ENCODE measurements around the gene EPHA3. TPM values are rescaled to one million over a fixed set of nuclear protein-coding genes. Genes with fewer than 3 reads are reported as not detected.

EPHA3 gene
- total RNA-seq (not detected), polyA plus RNA-seq (not detected)

DNA sequence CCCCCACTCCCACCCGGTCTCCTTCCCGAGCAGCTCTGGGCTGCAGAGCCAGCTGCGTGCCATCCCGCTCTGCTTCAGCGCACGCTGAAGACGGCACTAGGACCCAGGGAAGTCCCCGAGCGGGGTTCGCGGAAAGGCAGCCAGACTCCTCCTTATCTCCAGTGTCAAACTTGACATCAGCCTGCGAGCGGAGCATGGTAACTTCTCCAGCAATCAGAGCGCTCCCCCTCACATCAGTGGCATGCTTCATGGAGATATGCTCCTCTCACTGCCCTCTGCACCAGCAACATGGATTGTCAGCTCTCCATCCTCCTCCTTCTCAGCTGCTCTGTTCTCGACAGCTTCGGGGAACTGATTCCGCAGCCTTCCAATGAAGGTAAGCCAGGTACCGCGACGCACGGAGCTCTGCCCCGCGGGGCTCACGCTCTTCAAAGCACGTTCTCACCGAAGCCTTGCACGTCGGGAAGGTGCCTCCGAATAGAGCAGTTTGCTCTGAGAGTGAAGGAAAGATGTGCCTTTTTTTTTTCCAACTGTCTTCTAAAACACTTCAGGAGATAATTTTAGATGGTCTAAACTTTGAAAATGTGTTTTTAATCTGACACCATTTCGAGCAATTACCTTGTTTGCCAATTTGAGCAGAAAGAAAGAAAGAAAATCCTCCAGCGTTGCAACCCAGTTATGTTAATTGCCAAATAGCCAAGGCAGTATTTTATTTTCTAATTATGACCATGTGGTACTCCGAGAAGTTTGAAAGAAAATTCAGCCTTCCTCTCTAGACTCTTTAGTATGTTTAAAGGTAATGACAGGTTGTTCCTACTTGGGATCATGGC is at the start of gene EPHA3:
Gene EPHA3, plus strand, starts transcription at position 161 of the 830 bp plus-strand sequence. Its CDS starts 128 bp downstream, at position 289.
- Mint-ChIP-seq H3K4me1 (peaks cover 0 to 11% (median 2%) of the 10 kb centered on the region in 4 donors), H3K9me3 (peaks cover 0 to 5% (median 0%) of the 10 kb centered on the region in 7 donors), H3K4me3 (peak within 1 kb of the TSS in 2 of 4 donors; percentile 39 to 58), H3K27me3 (no peaks in the 10 kb centered on the region), H3K27ac (no peak within 1 kb of the TSS), H3K36me3 (no peaks in the 10 kb centered on the region)
- Histone ChIP-seq H3K27me3 (ENCODE audit: control insufficient read depth, insufficient read depth, low read length) (no peaks in the 10 kb centered on the region), H3K27ac (ENCODE audit: insufficient read depth, low read length, poor library complexity, severe bottlenecking) (no peak within 1 kb of the TSS), H3K4me3 (ENCODE audit: low read depth, low read length) (peak within 1 kb of the TSS; percentile 17), H3K36me3 (ENCODE audit: control insufficient read depth, insufficient read depth, low read length) (no peaks in the 10 kb centered on the region), H3K9me3 (ENCODE audit: control insufficient read depth in 2 of 2, low read length in 2 of 2) (no peaks in the 10 kb centered on the region), H3K4me1 (ENCODE audit: control insufficient read depth, insufficient read depth, low read length, poor library complexity, severe bottlenecking) (no peaks in the 10 kb centered on the region)
- peak in 2 of 3 donors; percentile 10 to 21 for DNase-seq
- peak; percentile 39 to 52 for ATAC-seq (ENCODE audit: low read depth in 2 of 2)

DNA sequence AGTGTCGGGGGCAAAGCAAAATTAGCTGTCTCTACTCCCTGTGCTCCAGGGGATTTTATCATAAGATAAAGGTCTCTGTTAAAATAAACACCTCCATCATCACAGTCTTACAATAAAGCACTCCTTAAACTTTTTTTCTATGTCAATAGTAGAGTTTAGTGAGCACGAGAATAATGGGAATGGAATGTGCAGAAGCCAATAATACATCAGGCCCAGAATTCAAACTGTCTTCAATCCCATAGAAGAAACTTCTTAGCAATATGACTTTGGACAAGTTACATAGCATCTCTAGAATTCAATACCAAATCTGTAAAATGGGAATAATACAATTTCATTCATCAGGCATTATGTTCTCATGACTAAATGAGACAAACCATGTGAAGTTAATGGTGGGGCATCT is 49.0 kb upstream of the EPHA3 start:
- no peaks in the 10 kb centered on the region for H3K27me3 ChIP-seq (ENCODE audit: control insufficient read depth, insufficient read depth, low read length)
- ATAC-seq (ENCODE audit: low read depth in 2 of 2) = no peak
- H3K27ac Mint-ChIP-seq = no peak overlapping the region
- peaks cover 0 to 11% (median 3%) of the 10 kb centered on the region in 7 donors for H3K9me3 Mint-ChIP-seq
- no peak overlapping the region for H3K27ac ChIP-seq (ENCODE audit: insufficient read depth, low read length, poor library complexity, severe bottlenecking)
- H3K4me1 ChIP-seq (ENCODE audit: control insufficient read depth, insufficient read depth, low read length, poor library complexity, severe bottlenecking) = no peaks in the 10 kb centered on the region
- H3K27me3 Mint-ChIP-seq = no peaks in the 10 kb centered on the region
- no peaks in the 10 kb centered on the region for H3K9me3 ChIP-seq (ENCODE audit: control insufficient read depth in 2 of 2, low read length in 2 of 2)
- no peak for DNase-seq
- no peaks in the 10 kb centered on the region for H3K36me3 Mint-ChIP-seq
- no peak overlapping the region for H3K4me3 Mint-ChIP-seq
- no peaks in the 10 kb centered on the region for H3K4me1 Mint-ChIP-seq
- no peak overlapping the region for H3K4me3 ChIP-seq (ENCODE audit: low read depth, low read length)
- H3K36me3 ChIP-seq (ENCODE audit: control insufficient read depth, insufficient read depth, low read length) = no peaks in the 10 kb centered on the region

DNA sequence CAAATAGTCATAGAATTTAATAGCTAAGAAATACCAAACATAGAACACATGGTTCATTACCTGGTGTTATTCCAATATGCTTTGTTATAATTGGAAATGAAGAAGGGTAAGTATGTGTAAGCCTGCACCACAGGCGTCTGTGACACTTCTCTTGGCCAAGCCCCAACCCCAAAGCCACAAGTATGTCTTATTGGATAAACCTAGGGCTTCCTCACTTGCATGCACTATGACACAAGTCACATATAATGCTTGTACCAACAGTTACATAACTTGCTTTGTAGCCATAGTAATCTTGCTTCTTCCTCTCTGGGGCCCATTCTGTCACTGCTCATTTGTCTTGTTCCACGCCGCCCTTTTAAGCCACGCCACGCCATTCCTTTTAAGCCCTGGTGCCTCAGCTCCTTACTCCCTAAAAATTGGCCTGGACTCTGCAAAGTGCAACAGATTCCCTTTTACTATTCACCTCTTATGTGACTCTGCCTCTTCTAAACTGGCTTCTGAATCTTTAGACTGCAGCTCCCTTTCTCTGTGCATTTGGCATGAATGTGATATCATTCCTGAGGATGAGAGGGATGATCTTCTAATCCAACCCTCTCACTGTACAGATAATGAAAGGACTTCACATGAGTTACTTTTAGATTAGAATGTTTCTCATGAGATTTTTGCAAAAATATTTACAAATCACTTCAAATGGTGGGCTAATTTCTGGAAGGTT is 48.1 kb upstream of the EPHA3 start:
- Mint-ChIP-seq H3K4me1 (no peaks in the 10 kb centered on the region), H3K27ac (no peak overlapping the region), H3K36me3 (no peaks in the 10 kb centered on the region), H3K9me3 (peaks cover 0 to 8% (median 2%) of the 10 kb centered on the region in 7 donors), H3K27me3 (no peaks in the 10 kb centered on the region), H3K4me3 (no peak overlapping the region)
- peaks cover 0 to 1% of the 10 kb centered on the region in 2 experiments for H3K9me3 ChIP-seq (ENCODE audit: control insufficient read depth in 2 of 2, low read length in 2 of 2)
- no peaks in the 10 kb centered on the region for H3K36me3 ChIP-seq (ENCODE audit: control insufficient read depth, insufficient read depth, low read length)
- H3K4me1 ChIP-seq (ENCODE audit: control insufficient read depth, insufficient read depth, low read length, poor library complexity, severe bottlenecking) = no peaks in the 10 kb centered on the region
- no peak overlapping the region for H3K27ac ChIP-seq (ENCODE audit: insufficient read depth, low read length, poor library complexity, severe bottlenecking)
- ATAC-seq (ENCODE audit: low read depth in 2 of 2) (no peak), DNase-seq (no peak)
- H3K27me3 ChIP-seq (ENCODE audit: control insufficient read depth, insufficient read depth, low read length) = no peaks in the 10 kb centered on the region
- no peak overlapping the region for H3K4me3 ChIP-seq (ENCODE audit: low read depth, low read length)

DNA sequence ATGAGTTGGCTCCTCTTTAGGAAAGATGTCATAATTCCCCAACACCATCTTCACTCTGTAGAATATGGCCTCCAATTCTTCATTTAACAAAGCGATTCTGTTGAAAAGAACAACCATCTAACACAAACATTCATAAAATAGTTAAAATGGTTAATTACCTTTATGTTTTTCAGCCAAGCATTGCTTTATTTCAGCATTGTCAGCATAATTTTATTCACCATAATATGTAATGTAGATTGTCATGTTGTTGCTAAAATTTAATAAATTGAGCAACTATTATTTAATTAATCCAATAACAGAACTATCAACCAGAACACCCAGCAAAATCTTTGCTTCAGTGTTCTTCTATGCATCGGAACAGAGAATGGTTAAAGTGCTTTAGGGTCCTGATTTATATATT is 46.2 kb upstream of the EPHA3 start:
- ATAC-seq (ENCODE audit: low read depth in 2 of 2) = no peak
- H3K36me3 Mint-ChIP-seq = no peaks in the 10 kb centered on the region

DNA sequence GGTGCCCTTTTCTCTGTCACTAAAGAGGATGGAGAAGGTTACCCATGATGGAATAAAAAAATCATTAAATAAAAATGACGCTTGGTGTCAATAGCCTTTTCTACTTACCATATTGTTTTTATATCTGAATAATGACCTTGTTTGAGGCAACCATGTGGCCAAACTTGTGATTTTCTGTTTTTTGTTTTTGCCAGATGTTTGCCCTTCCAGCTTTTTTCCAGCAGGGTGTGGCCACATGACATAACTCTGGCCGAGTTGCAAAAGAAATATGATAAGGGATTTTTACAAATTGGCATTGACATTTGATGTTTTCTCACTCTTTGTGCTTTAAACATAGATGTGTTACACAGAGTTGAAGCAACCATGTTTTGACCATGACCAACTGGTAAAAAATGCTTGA is 39.7 kb upstream of the EPHA3 start:
- Mint-ChIP-seq H3K4me1 (no peaks in the 10 kb centered on the region), H3K27me3 (no peaks in the 10 kb centered on the region), H3K4me3 (no peak overlapping the region), H3K27ac (no peak overlapping the region), H3K9me3 (peaks cover 3 to 13% (median 5%) of the 10 kb centered on the region in 7 donors), H3K36me3 (no peaks in the 10 kb centered on the region)
- H3K27ac ChIP-seq (ENCODE audit: insufficient read depth, low read length, poor library complexity, severe bottlenecking) = no peak overlapping the region
- H3K9me3 ChIP-seq (ENCODE audit: control insufficient read depth in 2 of 2, low read length in 2 of 2) = peaks cover 0 to 1% of the 10 kb centered on the region in 2 experiments
- ATAC-seq (ENCODE audit: low read depth in 2 of 2) (no peak), DNase-seq (no peak)
- H3K27me3 ChIP-seq (ENCODE audit: control insufficient read depth, insufficient read depth, low read length) = no peaks in the 10 kb centered on the region
- no peaks in the 10 kb centered on the region for H3K4me1 ChIP-seq (ENCODE audit: control insufficient read depth, insufficient read depth, low read length, poor library complexity, severe bottlenecking)
- no peaks in the 10 kb centered on the region for H3K36me3 ChIP-seq (ENCODE audit: control insufficient read depth, insufficient read depth, low read length)
- H3K4me3 ChIP-seq (ENCODE audit: low read depth, low read length) = no peak overlapping the region

More for the DNA sequence above, 46.2 kb upstream of the EPHA3 start:
- Histone ChIP-seq H3K27ac (ENCODE audit: insufficient read depth, low read length, poor library complexity, severe bottlenecking) (no peak overlapping the region), H3K36me3 (ENCODE audit: control insufficient read depth, insufficient read depth, low read length) (no peaks in the 10 kb centered on the region), H3K9me3 (ENCODE audit: control insufficient read depth in 2 of 2, low read length in 2 of 2) (peaks cover 0 to 1% of the 10 kb centered on the region in 2 experiments), H3K4me1 (ENCODE audit: control insufficient read depth, insufficient read depth, low read length, poor library complexity, severe bottlenecking) (no peaks in the 10 kb centered on the region), H3K4me3 (ENCODE audit: low read depth, low read length) (no peak overlapping the region), H3K27me3 (ENCODE audit: control insufficient read depth, insufficient read depth, low read length) (no peaks in the 10 kb centered on the region)
- no peak overlapping the region for H3K4me3 Mint-ChIP-seq
- H3K27me3 Mint-ChIP-seq = no peaks in the 10 kb centered on the region
- no peak for DNase-seq
- H3K27ac Mint-ChIP-seq = no peak overlapping the region
- H3K9me3 Mint-ChIP-seq = peaks cover 4 to 13% (median 6%) of the 10 kb centered on the region in 7 donors
- no peaks in the 10 kb centered on the region for H3K4me1 Mint-ChIP-seq

DNA sequence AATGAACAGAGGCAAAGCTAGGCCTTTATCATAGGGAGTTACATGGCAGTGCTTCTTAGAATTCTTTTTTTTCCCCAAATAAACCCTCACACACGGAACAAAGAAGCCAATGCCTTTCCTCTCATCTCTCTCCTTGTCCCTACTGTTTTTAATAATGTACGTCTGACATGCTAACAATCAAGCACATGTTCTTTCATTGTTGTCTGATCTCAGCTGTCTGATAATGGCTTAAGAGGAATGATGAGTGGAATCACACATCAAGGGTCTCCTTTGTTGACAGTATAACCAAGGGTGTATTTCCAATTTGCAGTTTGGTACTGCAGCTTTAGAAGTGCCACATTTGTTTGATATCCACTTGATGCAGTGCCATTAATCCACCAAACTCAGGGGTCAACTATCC is 34.8 kb upstream of the EPHA3 start:
- no peaks in the 10 kb centered on the region for H3K4me1 Mint-ChIP-seq
- H3K4me3 Mint-ChIP-seq = no peak overlapping the region
- Histone ChIP-seq H3K4me3 (ENCODE audit: low read depth, low read length) (no peak overlapping the region), H3K27me3 (ENCODE audit: control insufficient read depth, insufficient read depth, low read length) (no peaks in the 10 kb centered on the region), H3K4me1 (ENCODE audit: control insufficient read depth, insufficient read depth, low read length, poor library complexity, severe bottlenecking) (no peaks in the 10 kb centered on the region), H3K36me3 (ENCODE audit: control insufficient read depth, insufficient read depth, low read length) (no peaks in the 10 kb centered on the region), H3K9me3 (ENCODE audit: control insufficient read depth in 2 of 2, low read length in 2 of 2) (no peaks in the 10 kb centered on the region), H3K27ac (ENCODE audit: insufficient read depth, low read length, poor library complexity, severe bottlenecking) (no peak overlapping the region)
- no peak for DNase-seq
- H3K27me3 Mint-ChIP-seq = no peaks in the 10 kb centered on the region
- ATAC-seq (ENCODE audit: low read depth in 2 of 2) = no peak
- no peak overlapping the region for H3K27ac Mint-ChIP-seq
- H3K36me3 Mint-ChIP-seq = no peaks in the 10 kb centered on the region
- H3K9me3 Mint-ChIP-seq = peaks cover 0 to 26% (median 12%) of the 10 kb centered on the region in 7 donors

DNA sequence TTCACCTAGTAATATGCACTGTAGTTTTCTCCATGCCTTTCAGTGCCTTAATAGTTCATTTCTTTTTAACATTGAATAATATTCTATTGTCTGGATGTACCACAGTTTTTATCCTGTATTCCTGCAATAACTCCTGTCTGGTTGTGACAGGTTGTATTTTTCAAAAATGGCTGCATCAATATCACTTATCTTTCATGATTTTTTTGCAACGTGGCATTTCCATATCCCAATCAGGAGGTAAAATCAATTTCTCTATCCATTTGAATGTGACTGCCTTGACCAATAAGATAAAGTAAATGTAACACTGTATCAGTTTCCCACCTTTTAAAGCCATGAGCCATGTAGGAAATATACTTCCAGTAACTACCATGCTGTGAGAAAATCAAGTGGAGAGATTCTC is 27.5 kb upstream of the EPHA3 start:
- no peaks in the 10 kb centered on the region for H3K27me3 ChIP-seq (ENCODE audit: control insufficient read depth, insufficient read depth, low read length)
- ATAC-seq (ENCODE audit: low read depth in 2 of 2) (no peak), DNase-seq (no peak)
- H3K27ac ChIP-seq (ENCODE audit: insufficient read depth, low read length, poor library complexity, severe bottlenecking) = no peak overlapping the region
- H3K4me3 Mint-ChIP-seq = no peak overlapping the region
- H3K36me3 Mint-ChIP-seq = no peaks in the 10 kb centered on the region
- H3K9me3 ChIP-seq (ENCODE audit: control insufficient read depth in 2 of 2, low read length in 2 of 2) = no peaks in the 10 kb centered on the region
- H3K4me1 ChIP-seq (ENCODE audit: control insufficient read depth, insufficient read depth, low read length, poor library complexity, severe bottlenecking) = no peaks in the 10 kb centered on the region
- H3K27me3 Mint-ChIP-seq = no peaks in the 10 kb centered on the region
- H3K4me1 Mint-ChIP-seq = no peaks in the 10 kb centered on the region
- H3K4me3 ChIP-seq (ENCODE audit: low read depth, low read length) = no peak overlapping the region
- H3K27ac Mint-ChIP-seq = no peak overlapping the region
- no peaks in the 10 kb centered on the region for H3K36me3 ChIP-seq (ENCODE audit: control insufficient read depth, insufficient read depth, low read length)
- peaks cover 5 to 14% (median 12%) of the 10 kb centered on the region in 7 donors for H3K9me3 Mint-ChIP-seq

Data from CD4-positive, CD25-positive, alpha-beta regulatory T cell (primary cell).